ENCODE results near the gene ASAP2.
A peak's percentile ranks its signal among the peaks of the same experiment; 100 is the strongest.
"Not testable (repeated sequence)": the region's sequence is repeated elsewhere in the genome, so short reads cannot be mapped to it uniquely, and the experiment has no call there.

Gene ASAP2

DNA sequence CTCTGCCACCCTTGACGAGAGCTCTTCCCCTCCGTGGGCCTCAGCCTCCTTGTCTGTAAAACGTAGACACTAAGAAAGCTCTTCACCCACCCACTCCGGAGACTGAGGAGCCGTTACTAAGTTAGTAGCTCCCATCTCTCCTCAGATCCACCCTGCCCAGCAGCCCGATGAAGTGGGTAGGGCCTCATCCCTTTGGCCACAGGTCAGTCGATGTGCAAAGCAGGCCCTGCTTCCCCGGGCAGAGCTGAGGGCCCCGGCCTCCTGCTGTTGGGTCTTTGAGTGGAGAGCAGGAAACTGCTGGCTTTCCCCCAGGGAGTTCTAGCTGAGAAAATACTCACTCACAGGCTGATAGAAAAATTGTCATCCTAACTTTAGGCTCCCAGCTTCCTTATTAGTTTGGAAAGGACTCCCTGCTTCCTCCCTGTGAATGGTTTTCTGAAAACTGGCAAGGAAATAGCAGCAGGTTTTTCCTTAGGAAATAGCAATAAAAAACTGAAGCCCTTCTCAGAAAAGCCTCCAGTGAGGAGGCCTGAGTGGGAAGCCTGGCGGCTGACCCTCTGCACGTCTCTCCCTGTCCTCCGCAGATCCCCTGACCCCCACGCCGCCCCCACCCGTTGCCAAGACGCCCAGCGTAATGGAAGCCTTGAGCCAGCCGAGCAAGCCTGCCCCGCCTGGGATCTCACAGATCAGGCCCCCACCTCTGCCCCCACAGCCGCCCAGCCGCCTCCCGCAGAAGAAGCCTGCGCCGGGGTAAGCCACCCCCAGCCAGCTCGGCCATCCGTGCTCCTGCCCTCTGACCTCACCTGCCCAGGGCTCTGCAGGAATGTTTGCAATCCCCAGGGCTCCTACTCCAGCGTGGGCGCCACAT is 186.5 kb downstream of the ASAP2 start:
- H3K9me3 ChIP-seq (ENCODE audit: control insufficient read depth in 1 of 2, low read length in 2 of 2), result no peaks in the 10 kb centered on the region
- no peaks in the 10 kb centered on the region for H3K4me1 ChIP-seq (ENCODE audit: control insufficient read depth in 1 of 2, insufficient read depth in 2 of 2, low read length in 2 of 2)
- H3K27ac ChIP-seq (ENCODE audit: low read length), result no peak overlapping the region
- peaks cover 22 to 37% of the 10 kb centered on the region in 2 donors for H3K36me3 ChIP-seq (ENCODE audit: control insufficient read depth in 1 of 2, insufficient read depth in 2 of 2, low read length in 2 of 2)
- no peak overlapping the region for H3K4me3 ChIP-seq (ENCODE audit: low read depth in 1 of 2, low read length in 2 of 2)
- H3K27me3 ChIP-seq (ENCODE audit: low read depth, low read length), result no peaks in the 10 kb centered on the region

GRCh38 chr2:9394816-9395215 is 188.2 kb downstream of the ASAP2 start:
- H3K4me3 ChIP-seq (ENCODE audit: low read depth in 1 of 2, low read length in 2 of 2), result no peak overlapping the region
- H3K27me3 ChIP-seq (ENCODE audit: low read depth, low read length), result no peaks in the 10 kb centered on the region
- no peaks in the 10 kb centered on the region for H3K9me3 ChIP-seq (ENCODE audit: control insufficient read depth in 1 of 2, low read length in 2 of 2)
- peaks cover 7 to 26% of the 10 kb centered on the region in 2 donors for H3K36me3 ChIP-seq (ENCODE audit: control insufficient read depth in 1 of 2, insufficient read depth in 2 of 2, low read length in 2 of 2)
- no peak overlapping the region for H3K27ac ChIP-seq (ENCODE audit: low read length)
- H3K4me1 ChIP-seq (ENCODE audit: control insufficient read depth in 1 of 2, insufficient read depth in 2 of 2, low read length in 2 of 2), result peaks cover 0 to 4% of the 10 kb centered on the region in 2 donors

DNA sequence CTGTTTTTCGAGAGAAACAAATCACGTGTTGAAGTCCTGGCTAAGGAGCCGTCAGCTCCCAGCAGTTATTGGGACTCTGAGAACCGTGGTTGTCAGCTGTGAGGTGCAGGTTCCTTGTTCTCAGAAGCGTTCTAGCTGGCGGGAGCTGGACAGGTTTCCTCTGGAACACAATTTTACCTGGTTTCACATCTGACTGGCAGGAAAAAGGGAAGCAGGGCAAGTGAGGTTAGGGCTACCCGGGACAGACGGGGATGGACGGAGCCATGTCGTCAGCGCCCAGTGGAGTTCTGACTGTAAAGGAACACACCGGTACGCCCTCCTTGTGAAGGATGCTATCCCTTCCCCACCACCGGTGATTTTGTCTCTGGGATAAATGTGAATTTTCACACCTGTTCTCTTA is 190.6 kb downstream of the ASAP2 start:
- H3K4me3 ChIP-seq (ENCODE audit: low read depth in 1 of 2, low read length in 2 of 2), result no peak overlapping the region
- peaks cover 16 to 18% of the 10 kb centered on the region in 2 donors for H3K36me3 ChIP-seq (ENCODE audit: control insufficient read depth in 1 of 2, insufficient read depth in 2 of 2, low read length in 2 of 2)
- H3K27me3 ChIP-seq (ENCODE audit: low read depth, low read length), result no peaks in the 10 kb centered on the region
- no peaks in the 10 kb centered on the region for H3K9me3 ChIP-seq (ENCODE audit: control insufficient read depth in 1 of 2, low read length in 2 of 2)
- H3K27ac ChIP-seq (ENCODE audit: low read length), result no peak overlapping the region
- H3K4me1 ChIP-seq (ENCODE audit: control insufficient read depth in 1 of 2, insufficient read depth in 2 of 2, low read length in 2 of 2), result peaks cover 0 to 4% of the 10 kb centered on the region in 2 donors

- not testable (repeated sequence) for H3K27ac ChIP-seq (ENCODE audit: low read length); H3K4me3 ChIP-seq (ENCODE audit: low read depth in 1 of 2, low read length in 2 of 2); H3K9me3 ChIP-seq (ENCODE audit: control insufficient read depth in 1 of 2, low read length in 2 of 2); H3K27me3 ChIP-seq (ENCODE audit: low read depth, low read length)
- Histone ChIP-seq H3K4me1 (ENCODE audit: control insufficient read depth in 1 of 2, insufficient read depth in 2 of 2, low read length in 2 of 2) (peaks cover 0 to 10% of the 10 kb centered on the region in 2 donors), H3K36me3 (ENCODE audit: control insufficient read depth in 1 of 2, insufficient read depth in 2 of 2, low read length in 2 of 2) (peaks cover 13 to 25% of the 10 kb centered on the region in 2 donors)
Measured at GRCh38 chr2:9398251-9398650, 191.6 kb downstream of the ASAP2 start.

DNA sequence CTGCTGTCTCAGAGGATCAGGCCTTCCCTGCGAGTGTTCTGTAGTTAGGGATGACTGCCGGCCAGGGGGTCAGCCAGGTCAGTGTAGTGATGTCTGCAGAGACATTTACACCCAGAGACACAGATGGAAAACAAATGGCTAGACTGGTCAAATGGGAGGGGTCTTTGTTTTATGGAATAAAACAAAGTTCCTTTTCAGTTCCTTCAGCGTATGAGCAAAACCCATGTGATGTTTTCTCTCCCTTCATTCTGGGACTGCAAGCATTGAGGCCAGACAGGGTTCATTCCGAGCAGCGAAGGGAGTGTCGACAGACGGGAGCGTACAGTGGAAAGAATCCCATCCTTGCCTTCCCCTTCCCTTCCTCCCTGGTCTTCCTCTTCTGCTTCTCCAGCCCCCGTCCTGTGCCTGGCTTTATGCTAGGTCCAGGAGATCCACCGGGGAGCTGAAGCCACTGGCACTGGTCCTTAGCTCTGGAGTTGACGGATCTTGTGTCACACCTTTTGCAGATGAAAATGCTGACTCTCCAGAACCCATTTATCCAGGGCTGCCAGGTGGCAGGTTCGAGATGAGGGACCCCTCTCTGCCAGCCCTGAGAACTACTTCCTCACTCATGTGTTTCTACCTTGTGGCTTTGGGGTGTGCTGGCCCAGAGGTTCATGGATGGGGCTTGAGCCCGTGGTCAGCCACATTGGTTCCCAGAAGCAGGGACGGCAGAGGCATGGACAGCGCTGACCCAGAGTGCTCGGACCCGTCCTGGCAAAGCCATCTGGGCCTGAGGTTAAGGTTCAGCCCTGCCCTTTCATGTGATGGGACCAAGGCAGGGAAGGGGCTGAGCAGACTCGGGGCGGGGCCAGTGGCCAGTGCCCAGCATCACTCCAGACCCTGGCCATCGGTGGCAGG is 192.5 kb downstream of the ASAP2 start:
- H3K36me3 ChIP-seq (ENCODE audit: control insufficient read depth in 1 of 2, insufficient read depth in 2 of 2, low read length in 2 of 2), result peaks cover 13 to 32% of the 10 kb centered on the region in 2 donors

DNA sequence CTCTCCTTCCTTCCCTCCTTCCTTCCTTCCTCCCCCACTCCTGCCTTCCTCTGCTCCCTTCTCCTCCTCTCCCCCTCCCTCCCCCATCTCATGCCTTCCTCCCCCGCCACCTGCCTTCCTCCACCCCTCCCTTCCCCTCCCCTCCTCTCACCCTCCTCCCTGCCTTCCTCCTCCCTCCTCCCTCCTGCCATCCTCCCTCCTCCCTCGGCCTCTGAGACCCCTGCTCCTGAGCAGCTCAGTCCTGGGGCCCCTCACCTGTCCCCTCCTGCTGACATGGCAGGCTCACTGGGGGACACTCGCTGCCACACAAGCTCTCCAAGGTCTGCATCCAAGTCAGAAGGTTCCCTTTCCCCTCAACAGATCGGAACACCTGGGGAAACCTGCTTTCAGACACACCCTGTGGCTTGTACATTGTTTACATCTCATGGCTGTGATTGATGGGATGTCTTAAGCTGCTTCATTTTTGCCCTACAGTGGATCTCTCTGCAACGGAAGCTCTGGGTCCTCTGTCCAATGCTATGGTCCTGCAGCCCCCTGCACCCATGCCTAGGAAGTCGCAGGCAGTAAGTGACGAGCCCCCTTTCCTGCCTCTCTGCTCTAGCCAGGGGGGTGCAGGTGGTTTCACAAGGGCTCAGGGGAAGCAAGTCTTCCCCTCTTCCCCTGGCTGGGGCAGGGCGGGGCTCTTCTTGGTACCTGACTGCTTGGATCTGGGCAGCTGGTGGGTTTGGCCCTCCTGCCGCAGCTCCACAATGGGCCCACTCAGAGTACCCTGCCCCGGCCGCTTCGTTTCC is 193.9 kb downstream of the ASAP2 start:
- peaks cover 5 to 28% of the 10 kb centered on the region in 2 donors for H3K36me3 ChIP-seq (ENCODE audit: control insufficient read depth in 1 of 2, insufficient read depth in 2 of 2, low read length in 2 of 2)
- peaks cover 6 to 24% of the 10 kb centered on the region in 2 donors for H3K4me1 ChIP-seq (ENCODE audit: control insufficient read depth in 1 of 2, insufficient read depth in 2 of 2, low read length in 2 of 2)
- no peaks in the 10 kb centered on the region for H3K9me3 ChIP-seq (ENCODE audit: control insufficient read depth in 1 of 2, low read length in 2 of 2)
- no peak overlapping the region for H3K4me3 ChIP-seq (ENCODE audit: low read depth in 1 of 2, low read length in 2 of 2)
- no peaks in the 10 kb centered on the region for H3K27me3 ChIP-seq (ENCODE audit: low read depth, low read length)
- no peak overlapping the region for H3K27ac ChIP-seq (ENCODE audit: low read length)

More for the DNA sequence above, 192.5 kb downstream of the ASAP2 start:
- no peak overlapping the region for H3K4me3 ChIP-seq (ENCODE audit: low read depth in 1 of 2, low read length in 2 of 2)
- H3K9me3 ChIP-seq (ENCODE audit: control insufficient read depth in 1 of 2, low read length in 2 of 2), result no peaks in the 10 kb centered on the region
- H3K27me3 ChIP-seq (ENCODE audit: low read depth, low read length), result no peaks in the 10 kb centered on the region
- H3K27ac ChIP-seq (ENCODE audit: low read length), result peak overlapping the region; percentile 31
- peaks cover 3 to 19% of the 10 kb centered on the region in 2 donors for H3K4me1 ChIP-seq (ENCODE audit: control insufficient read depth in 1 of 2, insufficient read depth in 2 of 2, low read length in 2 of 2)

DNA sequence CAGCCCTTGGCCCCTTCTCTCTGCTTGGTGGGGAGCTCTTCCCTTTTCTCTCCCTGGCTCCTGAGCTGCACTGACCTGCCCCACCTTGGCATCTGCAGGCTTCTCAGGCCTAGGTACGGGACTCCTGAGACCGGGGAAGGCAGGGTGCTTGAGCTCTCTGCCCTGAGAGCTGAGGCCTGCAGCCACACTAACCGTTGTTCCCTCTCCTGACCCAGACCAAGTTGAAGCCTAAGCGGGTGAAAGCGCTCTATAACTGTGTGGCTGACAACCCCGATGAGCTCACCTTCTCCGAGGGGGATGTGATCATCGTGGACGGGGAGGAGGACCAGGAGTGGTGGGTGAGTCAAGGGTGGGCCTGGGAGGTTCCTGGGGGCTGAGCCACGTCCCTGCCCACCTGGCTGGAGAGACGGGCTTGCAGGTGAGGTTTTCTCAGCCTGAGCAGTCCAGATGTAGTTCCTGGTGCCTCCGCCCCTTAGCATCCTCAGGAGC is 194.5 kb downstream of the ASAP2 start:
- Histone ChIP-seq H3K27ac (ENCODE audit: low read length) (no peak overlapping the region), H3K4me3 (ENCODE audit: low read depth in 1 of 2, low read length in 2 of 2) (no peak overlapping the region), H3K4me1 (ENCODE audit: control insufficient read depth in 1 of 2, insufficient read depth in 2 of 2, low read length in 2 of 2) (peaks cover 6 to 24% of the 10 kb centered on the region in 2 donors), H3K9me3 (ENCODE audit: control insufficient read depth in 1 of 2, low read length in 2 of 2) (no peaks in the 10 kb centered on the region), H3K27me3 (ENCODE audit: low read depth, low read length) (no peaks in the 10 kb centered on the region), H3K36me3 (ENCODE audit: control insufficient read depth in 1 of 2, insufficient read depth in 2 of 2, low read length in 2 of 2) (peaks cover 5 to 28% of the 10 kb centered on the region in 2 donors)

DNA sequence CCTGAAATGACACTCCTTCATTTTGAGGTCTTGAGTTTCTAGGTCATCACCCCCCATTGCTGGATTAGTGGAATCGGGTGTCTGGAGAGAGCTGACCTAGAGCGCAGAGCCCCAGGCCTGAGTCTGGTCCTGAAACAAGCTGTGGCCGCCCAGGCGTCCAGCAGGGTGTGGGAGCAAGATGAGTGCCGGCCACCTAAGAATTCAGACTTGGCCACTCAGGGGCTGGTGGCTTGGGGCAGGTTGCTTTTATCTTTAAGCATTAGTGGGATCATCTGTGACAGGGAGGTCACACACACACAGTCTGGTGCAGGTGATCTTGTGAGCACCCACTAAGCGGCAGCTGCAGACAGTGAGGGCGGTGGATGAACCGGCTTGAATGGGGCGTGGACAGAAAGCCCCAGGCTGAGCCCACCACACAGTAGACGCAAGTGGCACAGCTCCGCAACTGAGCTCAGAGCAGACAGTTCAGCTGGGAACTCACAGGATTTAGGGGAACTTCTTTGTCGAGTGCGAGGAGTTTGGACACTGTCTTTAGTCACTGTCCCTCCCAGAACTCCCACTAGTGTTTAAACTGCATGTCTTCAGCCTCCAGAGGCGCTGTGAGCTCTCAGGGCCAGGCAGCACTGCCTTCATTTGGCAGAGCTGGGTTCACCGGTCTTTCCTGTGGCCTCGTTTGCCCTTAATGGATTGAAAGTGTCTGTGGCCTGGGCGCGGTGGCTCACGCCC is 195.2 kb downstream of the ASAP2 start:
- Histone ChIP-seq H3K4me1 (ENCODE audit: control insufficient read depth in 1 of 2, insufficient read depth in 2 of 2, low read length in 2 of 2) (peaks cover 6 to 27% of the 10 kb centered on the region in 2 donors), H3K27me3 (ENCODE audit: low read depth, low read length) (no peaks in the 10 kb centered on the region), H3K36me3 (ENCODE audit: control insufficient read depth in 1 of 2, insufficient read depth in 2 of 2, low read length in 2 of 2) (peaks cover 5 to 28% of the 10 kb centered on the region in 2 donors), H3K27ac (ENCODE audit: low read length) (no peak overlapping the region), H3K4me3 (ENCODE audit: low read depth in 1 of 2, low read length in 2 of 2) (no peak overlapping the region), H3K9me3 (ENCODE audit: control insufficient read depth in 1 of 2, low read length in 2 of 2) (no peaks in the 10 kb centered on the region)

- Histone ChIP-seq H3K36me3 (ENCODE audit: control insufficient read depth in 1 of 2, insufficient read depth in 2 of 2, low read length in 2 of 2) (peaks cover 10 to 28% of the 10 kb centered on the region in 2 donors), H3K27ac (ENCODE audit: low read length) (no peak overlapping the region)
Measured at GRCh38 chr2:9403924-9404323, 197.3 kb downstream of the ASAP2 start.

GRCh38 chr2:9404451-9404850 is 197.8 kb downstream of the ASAP2 start:
- Histone ChIP-seq H3K27ac (ENCODE audit: low read length) (no peak overlapping the region), H3K4me1 (ENCODE audit: control insufficient read depth in 1 of 2, insufficient read depth in 2 of 2, low read length in 2 of 2) (peaks cover 6 to 33% of the 10 kb centered on the region in 2 donors)

More at GRCh38 chr2:9403924-9404323, 197.3 kb downstream of the ASAP2 start:
- H3K27me3 ChIP-seq (ENCODE audit: low read depth, low read length), result no peaks in the 10 kb centered on the region
- H3K4me1 ChIP-seq (ENCODE audit: control insufficient read depth in 1 of 2, insufficient read depth in 2 of 2, low read length in 2 of 2), result peaks cover 6 to 37% of the 10 kb centered on the region in 2 donors
- H3K4me3 ChIP-seq (ENCODE audit: low read depth in 1 of 2, low read length in 2 of 2), result no peak overlapping the region
- no peaks in the 10 kb centered on the region for H3K9me3 ChIP-seq (ENCODE audit: control insufficient read depth in 1 of 2, low read length in 2 of 2)

More at GRCh38 chr2:9404451-9404850, 197.8 kb downstream of the ASAP2 start:
- Histone ChIP-seq H3K9me3 (ENCODE audit: control insufficient read depth in 1 of 2, low read length in 2 of 2) (no peaks in the 10 kb centered on the region), H3K4me3 (ENCODE audit: low read depth in 1 of 2, low read length in 2 of 2) (no peak overlapping the region), H3K27me3 (ENCODE audit: low read depth, low read length) (no peaks in the 10 kb centered on the region), H3K36me3 (ENCODE audit: control insufficient read depth in 1 of 2, insufficient read depth in 2 of 2, low read length in 2 of 2) (peaks cover 14 to 28% of the 10 kb centered on the region in 2 donors)
